Panc1 (cell line): ENCODE data around the gene EPHB2.

ENCODE experiments used
- TCF7L2 ChIP-seq: IDR thresholded peaks from 2 replicates; pipeline ENCODE4 v1.6.1; 2011; ENCODE audit warnings: mild to moderate bottlenecking, low read depth, low read length, inconsistent platforms
- TF ChIP-seq, protein P1 (sequence below): fragments of 450-650 bp; IDR thresholded peaks from 2 replicates; pipeline ENCODE4 v1.5.1; 2017; ENCODE audit warnings: mild to moderate bottlenecking

DNA sequence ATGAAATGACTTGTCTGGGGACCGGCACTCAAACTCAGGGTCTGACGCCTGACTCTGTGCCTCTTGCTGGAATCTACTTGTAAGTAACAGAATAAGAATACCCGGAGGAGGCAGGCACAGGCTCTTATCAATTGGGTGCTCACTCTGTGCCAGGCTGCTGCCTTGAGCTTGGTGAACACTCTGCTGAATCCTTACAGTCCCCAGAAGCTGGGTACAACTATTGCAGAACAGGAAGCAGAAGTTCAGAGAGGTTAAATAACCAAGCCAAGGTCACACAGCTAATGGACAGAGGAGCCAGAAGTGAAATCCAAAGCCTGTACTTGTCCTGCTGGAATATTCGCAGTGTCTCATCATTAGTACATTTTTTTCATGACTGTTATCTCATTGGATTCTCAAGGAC is 86.0 kb downstream of the EPHB2 start:
- TF ChIP-seq TCF7L2: no peak
- TF ChIP-seq, protein P1, sequence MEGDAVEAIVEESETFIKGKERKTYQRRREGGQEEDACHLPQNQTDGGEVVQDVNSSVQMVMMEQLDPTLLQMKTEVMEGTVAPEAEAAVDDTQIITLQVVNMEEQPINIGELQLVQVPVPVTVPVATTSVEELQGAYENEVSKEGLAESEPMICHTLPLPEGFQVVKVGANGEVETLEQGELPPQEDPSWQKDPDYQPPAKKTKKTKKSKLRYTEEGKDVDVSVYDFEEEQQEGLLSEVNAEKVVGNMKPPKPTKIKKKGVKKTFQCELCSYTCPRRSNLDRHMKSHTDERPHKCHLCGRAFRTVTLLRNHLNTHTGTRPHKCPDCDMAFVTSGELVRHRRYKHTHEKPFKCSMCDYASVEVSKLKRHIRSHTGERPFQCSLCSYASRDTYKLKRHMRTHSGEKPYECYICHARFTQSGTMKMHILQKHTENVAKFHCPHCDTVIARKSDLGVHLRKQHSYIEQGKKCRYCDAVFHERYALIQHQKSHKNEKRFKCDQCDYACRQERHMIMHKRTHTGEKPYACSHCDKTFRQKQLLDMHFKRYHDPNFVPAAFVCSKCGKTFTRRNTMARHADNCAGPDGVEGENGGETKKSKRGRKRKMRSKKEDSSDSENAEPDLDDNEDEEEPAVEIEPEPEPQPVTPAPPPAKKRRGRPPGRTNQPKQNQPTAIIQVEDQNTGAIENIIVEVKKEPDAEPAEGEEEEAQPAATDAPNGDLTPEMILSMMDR: no peak
